Neural progenitor cell (in vitro differentiated cells): ENCODE measurements around the gene ULK4. TPM values are rescaled to one million over a fixed set of nuclear protein-coding genes. Genes with fewer than 3 reads are reported as not detected.

Source experiments
- DNase-seq: peaks from one replicate; pipeline ENCODE4 v3.0.0-alpha.2; 2016; ENCODE audit warnings: low spot score
- H2AFZ ChIP-seq: fragments of 200-600 bp; sonication (generic); replicated peaks from 2 replicates; pipeline ENCODE4 v1.6.1; 2016; ENCODE audit warnings: antibody characterized with exemption
- H3F3A ChIP-seq: fragments of 200-600 bp; sonication (generic); 2 replicates; pipeline ENCODE4 v1.6.1; 2016; ENCODE audit warnings: antibody characterized with exemption, low read depth
- H3K27ac ChIP-seq: fragments of 200-600 bp; sonication (generic); 2 replicates; pipeline ENCODE4 v1.5.1; 2016; ENCODE audit warnings: mild to moderate bottlenecking
- H3K27me3 ChIP-seq: fragments of 200-600 bp; sonication (generic); 2 replicates; pipeline ENCODE4 v1.6.1; 2016; ENCODE audit warnings: mild to moderate bottlenecking, moderate library complexity
- H3K36me3 ChIP-seq: fragments of 200-600 bp; sonication (generic); 2 replicates; pipeline ENCODE4 v1.5.1; 2016
- H3K4me1 ChIP-seq: fragments of 200-600 bp; sonication (generic); 2 replicates; pipeline ENCODE4 v1.6.1; 2016; ENCODE audit warnings: mixed run types
- H3K4me2 ChIP-seq: fragments of 200-600 bp; sonication (generic); 2 replicates; pipeline ENCODE4 v1.6.1; 2016
- H3K4me3 ChIP-seq: fragments of 200-600 bp; sonication (generic); 2 replicates; pipeline ENCODE4 v1.5.1; 2016
- H3K79me2 ChIP-seq: fragments of 200-600 bp; sonication (generic); 2 replicates; pipeline ENCODE4 v1.6.1; 2016; ENCODE audit warnings: low read depth
- H3K9ac ChIP-seq: fragments of 200-600 bp; sonication (generic); 2 replicates; pipeline ENCODE4 v1.6.1; 2016
- H3K9me3 ChIP-seq: fragments of 200-600 bp; sonication (generic); 2 replicates; pipeline ENCODE4 v1.5.1; 2016; ENCODE audit warnings: low read depth
- H4K20me1 ChIP-seq: fragments of 200-600 bp; sonication (generic); 2 replicates; pipeline ENCODE4 v1.6.1; 2016; ENCODE audit warnings: low read depth
- H3K27ac Mint-ChIP-seq: 3 replicates; pipeline ENCODE4 v1.8.0; 2021; ENCODE audit warnings: mixed read lengths
- H3K27me3 Mint-ChIP-seq: 2 replicates; pipeline ENCODE4 v1.8.0; 2022; ENCODE audit warnings: low read depth, mild to moderate bottlenecking, inconsistent platforms, moderate library complexity, mixed read lengths; ENCODE audit not compliant: insufficient read depth
- H3K36me3 Mint-ChIP-seq: 3 replicates; pipeline ENCODE4 v1.8.0; 2021; ENCODE audit warnings: mixed read lengths
- H3K4me1 Mint-ChIP-seq: 3 replicates; pipeline ENCODE4 v1.8.0; 2021; ENCODE audit warnings: mixed read lengths
- H3K4me3 Mint-ChIP-seq: 3 replicates; pipeline ENCODE4 v1.8.0; 2021; ENCODE audit warnings: mild to moderate bottlenecking, moderate library complexity, mixed read lengths
- H3K9me3 Mint-ChIP-seq: 3 replicates; pipeline ENCODE4 v1.8.0; 2020; ENCODE audit warnings: mixed read lengths
- CTCF ChIP-seq: fragments of 200-600 bp; sonication (generic); IDR thresholded peaks from 2 replicates; pipeline ENCODE4 v1.5.1; 2017; ENCODE audit warnings: antibody characterized with exemption, mild to moderate bottlenecking
- EZH2 ChIP-seq: fragments of 200-600 bp; sonication (generic); IDR thresholded peaks from 2 replicates; pipeline ENCODE4 v1.6.1; 2017; ENCODE audit warnings: antibody characterized with exemption, mild to moderate bottlenecking, moderate library complexity
- EZH2phosphoT487 ChIP-seq: fragments of 200-600 bp; sonication (generic); IDR thresholded peaks from 2 replicates; pipeline ENCODE4 v1.6.1; 2017; ENCODE audit warnings: antibody characterized with exemption
- total RNA-seq: library from RNA; depleted of rRNA; stranded (reverse); fragments of >200 nt; gene quantifications from 2 replicates; pipeline ENCODE4 v1.2.3, GENCODE V29; 2015; ENCODE audit warnings: low replicate concordance

ULK4 gene
- total RNA-seq, 1 donor from 2014 or later, result 33.0 TPM

GRCh38 chr3:41323467-41324155, 638.3 kb downstream of the ULK4 start:
- no peak overlapping the region for H2AFZ ChIP-seq
- H3K9me3 ChIP-seq, result no peaks in the 10 kb centered on the region
- H3K79me2 ChIP-seq, result no peaks in the 10 kb centered on the region
- Mint-ChIP-seq H3K36me3 (no peaks in the 10 kb centered on the region), H3K27ac (peak overlapping the region; percentile 16), H3K9me3 (no peaks in the 10 kb centered on the region), H3K4me1 (peaks cover 41% of the 10 kb centered on the region), H3K27me3 (peaks cover 4% of the 10 kb centered on the region), H3K4me3 (no peak overlapping the region)
- H3K9ac ChIP-seq, result no peak overlapping the region
- no peak overlapping the region for H3K4me3 ChIP-seq
- no peak overlapping the region for H3K27ac ChIP-seq
- no peak for DNase-seq
- no peak overlapping the region for H3K4me2 ChIP-seq
- TF ChIP-seq EZH2phosphoT487, result no peak
- TF ChIP-seq CTCF, result no peak
- TF ChIP-seq EZH2, result no peak
- H3K27me3 ChIP-seq, result no peaks in the 10 kb centered on the region
- H4K20me1 ChIP-seq, result no peaks in the 10 kb centered on the region
- no peaks in the 10 kb centered on the region for H3K36me3 ChIP-seq
- peaks cover 12% of the 10 kb centered on the region for H3K4me1 ChIP-seq
- peaks cover 6% of the 10 kb centered on the region for H3F3A ChIP-seq

GRCh38 chr3:41321642-41321980, 640.3 kb downstream of the ULK4 start:
- Histone ChIP-seq H3K4me3 (no peak overlapping the region), H3K9ac (no peak overlapping the region), H3K79me2 (no peaks in the 10 kb centered on the region), H4K20me1 (no peaks in the 10 kb centered on the region), H3F3A (peaks cover 6% of the 10 kb centered on the region), H3K27me3 (no peaks in the 10 kb centered on the region), H2AFZ (no peak overlapping the region), H3K9me3 (no peaks in the 10 kb centered on the region), H3K4me2 (no peak overlapping the region), H3K27ac (no peak overlapping the region), H3K36me3 (no peaks in the 10 kb centered on the region), H3K4me1 (peaks cover 22% of the 10 kb centered on the region)
- H3K36me3 Mint-ChIP-seq, result no peaks in the 10 kb centered on the region
- H3K4me3 Mint-ChIP-seq, result no peak overlapping the region
- TF ChIP-seq EZH2 (no peak), CTCF (no peak), EZH2phosphoT487 (no peak)
- H3K27ac Mint-ChIP-seq, result no peak overlapping the region
- no peaks in the 10 kb centered on the region for H3K9me3 Mint-ChIP-seq
- H3K27me3 Mint-ChIP-seq, result peaks cover 4% of the 10 kb centered on the region
- no peak for DNase-seq
- H3K4me1 Mint-ChIP-seq, result peaks cover 43% of the 10 kb centered on the region

- Mint-ChIP-seq H3K4me1 (peaks cover 43% of the 10 kb centered on the region), H3K4me3 (no peak overlapping the region), H3K36me3 (no peaks in the 10 kb centered on the region), H3K27ac (no peak overlapping the region), H3K9me3 (no peaks in the 10 kb centered on the region), H3K27me3 (peaks cover 4% of the 10 kb centered on the region)
- Histone ChIP-seq H3K4me1 (peaks cover 22% of the 10 kb centered on the region), H2AFZ (no peak overlapping the region), H4K20me1 (no peaks in the 10 kb centered on the region), H3K36me3 (no peaks in the 10 kb centered on the region), H3K9ac (no peak overlapping the region), H3K27ac (no peak overlapping the region), H3K9me3 (no peaks in the 10 kb centered on the region), H3K4me3 (no peak overlapping the region), H3K79me2 (no peaks in the 10 kb centered on the region), H3F3A (peaks cover 6% of the 10 kb centered on the region), H3K27me3 (no peaks in the 10 kb centered on the region), H3K4me2 (peak overlapping the region; percentile 46)
- no peak for DNase-seq
- TF ChIP-seq EZH2phosphoT487 (no peak), CTCF (no peak)
These were observed 640.8 kb downstream of the ULK4 start for GRCh38 chr3:41320953-41321641.
